K562 (cell line): Measurements from ENCODE around the gene ECPAS. TPM values are rescaled to one million over a fixed set of nuclear protein-coding genes. Genes with fewer than 3 reads are reported as not detected.

ENCODE experiments used
- ATAC-seq: fragments of 200-7000 bp; cut with Tn5 transposase; 3 replicates; pipeline ENCODE4 v1.9.1; 2020; ENCODE audit warnings: moderate library complexity
- BruUV-seq: library from RNA; stranded (reverse); fragments of 400-500 nt; replicated peaks from 2 replicates; lab custom pipeline; 2021; lab: Mats Ljungman, UMichigan
- CTCF ChIA-PET: fragments of 300-600 bp; formaldehyde crosslinking; extraction: SDS; loops from one replicate; lab custom pipeline; 2021; ENCODE audit warnings: low intra/inter-chr PET ratio; lab: Yijun Ruan, JAX
- POLR2A ChIA-PET: fragments of 300-600, 350-650 bp; sonication (Branson Sonifier 250); formaldehyde crosslinking; extraction: SDS; loops from one replicate; lab custom pipeline; 2021; ENCODE audit warnings: antibody characterized with exemption, inconsistent platforms; lab: Yijun Ruan, JAX
- DNase-seq, 4 experiments: peaks; one replicate each; pipeline versions ENCODE4 v3.0.0 to v3.0.0-alpha.2; 2011 to 2018; ENCODE audit warnings: low spot score in 3 of 4, mixed read lengths in 3 of 4; ENCODE audit errors: extremely low read depth in 1 of 4
- FAIRE-seq: peaks from 2 replicates; lab custom pipeline; 2011; peaks lifted over from hg19 to GRCh38; lab: Jason Lieb, UNC
- H2AFZ ChIP-seq: 2 replicates; pipeline ENCODE4 v1.6.0; 2011; ENCODE audit warnings: low read depth, low read length, control low read depth, inconsistent platforms
- H3K27ac ChIP-seq: fragments of 200-600 bp; 3 replicates; pipeline ENCODE4 v1.8.0; 2011; ENCODE audit warnings: low read depth, mild to moderate bottlenecking, control low read depth, inconsistent platforms, low read length, moderate library complexity, mixed read lengths; ENCODE audit errors: extremely low read depth
- H3K27me3 ChIP-seq, 2 experiments: fragments of 300-600 bp in 1 of 2; 2 replicates in 1 of 2; 3 replicates in 1 of 2; pipeline versions ENCODE4 v1.6.0 to v1.8.0; 2011; ENCODE audit warnings: inconsistent platforms in 2 of 2, low read length in 2 of 2, mild to moderate bottlenecking in 1 of 2, mixed read lengths in 1 of 2, moderate library complexity in 1 of 2; ENCODE audit not compliant: control insufficient read depth in 2 of 2, insufficient read depth in 2 of 2
- H3K36me3 ChIP-seq: fragments of 300-600 bp; 3 replicates; pipeline ENCODE4 v1.8.0; 2011; ENCODE audit warnings: mild to moderate bottlenecking, low read length, inconsistent platforms; ENCODE audit not compliant: control insufficient read depth, insufficient read depth
- H3K4me1 ChIP-seq, 2 experiments: fragments of 200-600 bp in 1 of 2; replicated peaks in 1 of 2; 2 replicates in 1 of 2; 3 replicates in 1 of 2; pipeline versions ENCODE4 v1.5.1 to v1.8.0; 2011; ENCODE audit warnings: inconsistent platforms in 2 of 2, low read length in 2 of 2, mild to moderate bottlenecking in 1 of 2, mixed read lengths in 1 of 2, moderate library complexity in 1 of 2; ENCODE audit not compliant: control insufficient read depth in 2 of 2, insufficient read depth in 2 of 2
- H3K4me2 ChIP-seq: 2 replicates; pipeline ENCODE4 v1.6.1; 2011; ENCODE audit warnings: low read length, control low read depth, inconsistent platforms, mixed read lengths; ENCODE audit not compliant: insufficient read depth
- H3K4me3 ChIP-seq: fragments of 200-600 bp; sonication (generic), shearing (Covaris generic); 2 replicates; pipeline ENCODE4 v1.5.1; 2016; ENCODE audit warnings: control low read depth, inconsistent platforms
- H3K79me2 ChIP-seq: fragments of 200-600 bp; 3 replicates; pipeline ENCODE4 v1.8.0; 2011; ENCODE audit warnings: low read length, inconsistent platforms; ENCODE audit not compliant: control insufficient read depth, insufficient read depth
- H3K9ac ChIP-seq, 2 experiments: 2 replicates each; pipeline versions ENCODE4 v1.6.0 to v1.6.1; 2011; ENCODE audit warnings: low read depth in 2 of 2, low read length in 2 of 2, control low read depth in 1 of 2, inconsistent platforms in 1 of 2, mild to moderate bottlenecking in 1 of 2, mixed read lengths in 1 of 2; ENCODE audit not compliant: insufficient read depth in 1 of 2
- H3K9me1 ChIP-seq: one replicate; pipeline ENCODE4 v1.6.0; 2011; ENCODE audit warnings: inconsistent platforms, mild to moderate bottlenecking, low read length, moderate library complexity; ENCODE audit not compliant: control insufficient read depth, insufficient read depth
- H3K9me3 ChIP-seq: replicated peaks from 2 replicates; pipeline ENCODE4 v1.5.1; 2011; ENCODE audit warnings: low read depth, low read length, inconsistent platforms; ENCODE audit not compliant: control insufficient read depth, insufficient read depth
- H4K20me1 ChIP-seq: replicated peaks from 2 replicates; pipeline ENCODE4 v1.6.1; 2011; ENCODE audit warnings: low read length, inconsistent platforms, mixed read lengths; ENCODE audit not compliant: control insufficient read depth, insufficient read depth
- C11orf30 ChIP-seq: fragments of 450-650 bp; IDR thresholded peaks from 2 replicates; pipeline ENCODE4 v1.6.1; 2016; ENCODE audit warnings: low read depth, mild to moderate bottlenecking
- GMEB1 ChIP-seq: fragments of 250-450 bp; sonication (Bioruptor Pico); IDR thresholded peaks from 2 replicates; pipeline ENCODE4 v1.4.0; 2020; ENCODE audit warnings: mild to moderate bottlenecking
- MAFF ChIP-seq: IDR thresholded peaks from 2 replicates; pipeline ENCODE4 v1.6.1; 2012; ENCODE audit warnings: low read length, improper control_type of control experiment
- MAFG ChIP-seq: fragments of 450-650 bp; conservative IDR thresholded peaks from 2 replicates; pipeline ENCODE4 v1.6.1; 2016; ENCODE audit warnings: missing genetic modification characterization, missing compliant biosample characterization
- RBM15 ChIP-seq: fragments of 200-400 bp; formaldehyde crosslinking; IDR thresholded peaks from 2 replicates; pipeline ENCODE4 v1.6.1; 2018; ENCODE audit warnings: mild to moderate bottlenecking, low read length, moderate library complexity; ENCODE audit not compliant: insufficient read depth
- ZNF316 ChIP-seq: fragments of 450-650 bp; IDR thresholded peaks from 2 replicates; pipeline ENCODE4 v1.6.1; 2016
- WGBS: fragments of 100-300 bp; shearing (Covaris generic); methylation state at CpG from one replicate; pipeline ENCODE4 v1.1.6; 2016; ENCODE audit warnings: low coverage, mixed read lengths; ENCODE audit not compliant: insufficient coverage; ENCODE audit errors: missing lambda C conversion rate; 5-methylcytosine and 5-hydroxymethylcytosine counted together
- in situ Hi-C: fragments of 300-500 bp; cut with MboI; formaldehyde crosslinking; loops from 4 replicates; pipeline ENCODE4 v1.15.0; 2018; ENCODE audit warnings: inconsistent platforms, mixed read lengths
- intact Hi-C: fragments of 100-400 bp; cut with micrococcal nuclease; formaldehyde crosslinking; loops from 2 replicates; pipeline ENCODE4 v1.14.2; 2022
- polyA plus RNA-seq, 8 experiments: library from polyadenylated mRNA; depleted of rRNA in 4 of 8; stranded (reverse) in 5 of 8; unstranded in 3 of 8; fragments of >200 nt; fragmentation: Nextera tagmentation in 2 of 8; fragmentation: Illumina TruSeq in 1 of 8; extraction: Ambion mirVana in 2 of 8; extraction: Trizol in 1 of 8; gene quantifications; 2 replicates each; pipeline versions ENCODE4 v1.2.1 to v1.2.3, GENCODE V29; 2011 to 2014; ENCODE audit warnings: inconsistent platforms in 1 of 8, missing spikeins in 1 of 8
- total RNA-seq, 7 experiments: library from RNA; depleted of rRNA in 6 of 7; stranded (reverse); fragments of >200 nt in 6 of 7; fragmentation: Illumina TruSeq in 2 of 7; extraction: Trizol in 2 of 7; gene quantifications; 2 replicates each; pipeline versions ENCODE4 v1.2.1 to v1.2.3, GENCODE V29; 2011 to 2021; ENCODE audit warnings: low replicate concordance in 1 of 7

ECPAS gene
- total and polyA plus RNA-seq, 9 of the 15 experiments (the other 6 are each of a cell fraction or from before 2014, with no cell fraction given) = 14.5 to 90.9 (median 75.7) TPM

- in situ Hi-C loops (no loop called here), intact Hi-C loops (no loop called here)
- Histone ChIP-seq H3K27ac (no peak overlapping the region), H3K9ac (no peak overlapping the region), H3K79me2 (no peaks in the 10 kb centered on the region), H3K36me3 (peaks cover 90% of the 10 kb centered on the region), H3K4me3 (no peak overlapping the region), H4K20me1 (no peaks in the 10 kb centered on the region), H3K27me3 (no peaks in the 10 kb centered on the region), H3K9me3 (no peaks in the 10 kb centered on the region), H2AFZ (no peak overlapping the region), H3K4me2 (no peak overlapping the region), H3K9me1 (no peaks in the 10 kb centered on the region), H3K4me1 (no peaks in the 10 kb centered on the region; a peak in 1 of 5 replicates)
- no TSS peak for BruUV-seq
- TF ChIP-seq C11orf30 = peak; percentile 58; the same call in 1 of the 2 replicates
- TF ChIP-seq MAFG (tag) = peak; percentile 58
- TF ChIP-seq MAFF = peak; percentile 21; the same call in 1 of the 2 replicates
- no peak for TF ChIP-seq GMEB1 (CRISPR knock-in tag)
- TF ChIP-seq ZNF316 = peak; percentile 67
- no peak for TF ChIP-seq RBM15
- ATAC-seq = no peak
- no peak for DNase-seq
- FAIRE-seq = no peak
- POLR2A ChIA-PET = no interaction called here
- WGBS = 92% methylated on average over 1 of the region's 1 CpG
- CTCF ChIA-PET = no interaction called here
Measured at GRCh38 chr9:111366978-111367377, 117.2 kb downstream of the ECPAS start.
